Tongue (tissue), 2 donors: ENCODE data around the gene MTMR12. TPM values are rescaled to one million over a fixed set of nuclear protein-coding genes. Genes with fewer than 3 reads are reported as not detected.
A peak's percentile ranks its signal among the peaks of the same experiment; 100 is the strongest.

Source experiments
- DNase-seq: peaks from one replicate; pipeline ENCODE4 v3.0.0-alpha.2; 2015
- total RNA-seq: library from RNA; depleted of rRNA; stranded (reverse); fragments of >200 nt; gene quantifications from one replicate; pipeline ENCODE4 v1.2.3, GENCODE V29; 2014

The MTMR12 gene
- total RNA-seq, 1 donor from 2014 or later: 26.0 TPM

DNA sequence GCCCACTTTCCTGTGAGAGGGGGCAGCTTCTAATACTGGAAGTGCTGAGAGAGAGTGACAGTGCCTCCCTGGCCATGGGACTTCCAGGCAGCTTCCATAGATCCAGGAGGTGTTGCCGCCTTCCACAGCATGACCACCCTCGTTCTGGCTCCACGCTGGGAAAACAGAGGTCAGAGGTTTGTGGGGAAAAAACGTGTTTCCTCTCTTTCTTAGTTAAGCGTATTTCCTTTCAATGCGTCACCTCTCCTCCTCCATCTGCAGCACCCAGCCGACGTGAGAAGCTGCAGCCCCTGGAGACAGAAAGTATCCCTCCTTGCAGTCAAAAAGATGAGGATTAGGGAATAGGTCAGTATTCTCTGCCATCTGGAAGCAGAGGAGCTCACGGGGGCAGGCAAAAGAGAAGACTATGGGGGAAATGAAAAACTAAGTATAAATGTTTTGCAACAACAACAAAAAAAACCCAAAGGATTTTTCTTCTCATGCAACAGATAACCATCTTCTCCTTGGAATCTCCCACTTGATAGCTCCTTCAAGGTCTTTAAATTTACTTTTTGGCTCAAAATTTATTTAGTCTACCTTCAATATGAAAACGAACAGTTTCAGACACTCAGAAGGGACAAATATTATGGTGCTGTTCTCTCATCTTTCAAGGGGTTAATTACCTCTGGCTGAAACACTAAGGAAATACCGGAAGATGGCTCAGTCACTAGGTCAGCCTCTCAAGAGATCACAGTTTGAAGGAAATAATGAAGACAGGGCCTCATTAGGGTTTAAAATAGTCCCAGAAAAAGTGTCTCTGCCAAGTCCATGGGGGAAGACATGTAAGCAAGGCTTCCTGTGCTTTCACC is 38.0 kb downstream of the MTMR12 start:
- DNase-seq: peak; percentile 19

DNA sequence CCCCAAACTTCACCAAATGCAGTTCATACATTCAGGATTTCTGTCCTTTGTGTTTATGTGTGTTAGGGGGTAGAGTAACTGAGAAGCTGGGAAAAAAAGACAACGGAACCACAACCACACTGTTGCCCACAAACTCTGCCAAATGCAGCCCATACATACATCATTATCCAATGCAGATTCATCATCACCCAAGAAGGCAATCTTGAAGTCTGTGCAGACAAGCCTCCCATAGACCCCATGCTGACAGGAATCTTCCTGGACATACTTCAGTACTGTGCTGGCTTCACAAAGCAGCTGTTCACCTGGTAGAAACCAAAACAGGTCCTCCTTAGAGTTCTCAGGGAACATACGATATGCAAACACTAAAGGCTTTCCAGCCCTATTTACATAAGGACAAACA is 38.9 kb downstream of the MTMR12 start:
- no peak for DNase-seq

DNA sequence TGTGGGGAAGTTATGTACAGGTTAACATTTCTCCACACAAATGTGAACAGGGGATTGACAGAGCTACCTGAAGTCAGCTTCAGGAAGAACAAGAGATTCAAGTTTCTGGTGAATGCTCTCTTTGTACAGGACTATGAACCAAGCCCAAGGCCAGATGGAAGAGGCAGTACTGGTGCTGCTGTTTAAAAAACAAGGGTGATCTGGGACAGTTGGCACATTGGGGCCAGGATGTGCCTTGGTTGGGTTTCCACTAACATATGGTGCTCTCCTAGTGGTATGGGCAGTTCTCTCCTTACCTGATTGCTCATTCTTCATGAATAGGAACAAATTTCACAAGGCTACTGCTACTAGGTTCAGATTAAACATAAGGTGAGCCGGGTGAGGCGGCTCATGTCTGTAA is 40.0 kb downstream of the MTMR12 start:
- DNase-seq: no peak

DNA sequence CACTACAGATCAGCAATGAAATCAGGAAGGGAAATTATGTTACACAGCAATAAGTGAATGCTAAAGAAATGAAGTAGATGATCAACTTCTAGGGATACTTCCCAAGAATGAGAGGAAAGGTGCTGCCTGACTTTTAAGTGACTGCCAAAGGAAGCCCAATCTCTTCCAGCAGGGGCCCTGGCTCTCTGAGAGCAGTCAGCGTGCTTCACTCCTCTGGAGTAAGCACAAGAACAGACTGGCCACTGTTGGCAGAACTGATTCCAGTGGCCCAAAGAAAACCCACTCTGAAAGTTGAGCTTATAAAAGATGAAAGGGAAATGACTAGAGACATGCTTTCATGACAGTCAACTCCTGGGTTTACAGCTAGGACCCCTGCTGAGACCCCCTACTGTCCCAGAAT is 41.8 kb downstream of the MTMR12 start:
- no peak for DNase-seq

DNA sequence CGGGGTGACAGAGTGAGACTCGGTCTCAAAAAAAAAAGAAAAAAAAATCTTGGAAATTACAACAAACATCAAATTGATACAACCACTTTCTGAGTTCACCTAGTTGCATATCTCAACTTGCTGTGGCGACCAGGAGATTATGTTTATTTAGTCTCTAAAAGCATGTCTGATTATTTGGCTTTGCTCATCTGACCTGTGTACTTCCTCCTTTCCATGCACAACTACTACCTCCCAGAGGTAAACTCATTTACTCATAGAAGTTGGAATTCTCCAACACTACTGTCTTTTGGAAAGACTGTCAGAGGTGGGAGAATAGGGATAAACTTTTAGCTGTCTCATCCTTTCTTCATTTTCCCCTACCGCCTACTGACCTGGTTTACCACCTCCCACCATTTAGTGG is 42.6 kb downstream of the MTMR12 start:
- DNase-seq: no peak

DNA sequence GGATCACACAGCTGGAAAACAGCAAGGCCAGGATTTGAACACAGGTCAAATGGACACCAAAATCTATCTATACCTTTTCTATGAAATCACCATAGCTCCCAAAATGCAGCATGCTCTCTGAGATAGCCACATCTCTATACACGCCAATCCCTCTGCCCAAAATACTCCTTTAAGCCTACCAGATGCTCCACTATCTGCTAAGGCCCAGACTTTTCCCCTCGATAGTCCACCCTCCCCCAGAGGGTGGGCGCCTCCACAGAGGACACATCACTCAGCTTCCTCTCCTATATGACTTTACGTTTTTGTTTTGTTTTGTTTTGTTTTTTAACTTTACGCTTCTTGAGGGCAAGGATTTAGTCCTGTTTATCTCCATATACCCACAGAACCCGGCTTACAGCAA is 46.8 kb downstream of the MTMR12 start:
- no peak for DNase-seq

DNA sequence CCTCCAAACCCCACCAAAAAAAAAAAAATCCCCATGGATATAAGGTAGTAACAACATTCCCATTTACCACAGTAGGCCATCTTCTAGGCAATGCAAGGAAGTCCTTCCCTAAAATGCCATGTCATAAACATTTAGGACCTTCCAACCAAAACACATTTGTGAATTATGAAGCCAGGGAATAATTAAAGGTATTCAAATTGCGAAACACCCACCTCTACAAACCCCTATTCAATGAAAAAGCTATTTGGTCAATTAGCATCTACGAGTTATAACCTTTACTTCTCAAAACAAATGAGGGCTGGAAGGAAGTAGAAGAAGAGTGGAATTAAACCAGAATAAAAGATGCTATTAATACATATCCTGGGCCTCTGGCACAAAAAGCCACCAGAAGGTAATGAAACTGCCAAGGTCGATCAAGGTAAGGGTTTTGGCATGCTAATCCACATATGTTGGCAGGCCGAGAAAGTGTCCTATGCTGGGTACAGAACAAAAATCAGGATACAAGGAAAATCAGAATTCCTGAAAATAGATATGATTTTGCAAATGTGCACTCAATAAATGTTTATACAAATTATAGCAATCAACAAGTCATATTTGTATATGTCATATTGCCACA is 47.7 kb downstream of the MTMR12 start:
- DNase-seq: no peak

DNA sequence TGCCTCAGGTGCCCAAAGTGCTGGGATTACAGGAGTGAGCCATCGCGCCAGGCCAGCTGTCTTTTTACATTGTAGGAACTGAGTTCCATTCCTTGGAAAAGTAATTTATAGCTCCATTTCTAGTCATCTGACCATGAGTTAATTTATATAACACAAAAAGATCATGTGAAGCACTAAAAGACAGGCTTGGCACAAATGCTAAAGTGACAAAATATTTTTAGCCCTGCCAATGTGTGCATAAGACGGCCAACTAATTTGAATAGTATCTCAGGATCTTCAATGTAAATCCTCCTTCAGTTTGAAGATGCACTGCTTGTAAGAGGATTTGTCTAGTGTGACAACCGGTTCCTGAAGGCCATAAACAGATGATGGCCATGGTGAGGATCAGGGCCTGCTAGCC is 49.1 kb downstream of the MTMR12 start:
- no peak for DNase-seq

DNA sequence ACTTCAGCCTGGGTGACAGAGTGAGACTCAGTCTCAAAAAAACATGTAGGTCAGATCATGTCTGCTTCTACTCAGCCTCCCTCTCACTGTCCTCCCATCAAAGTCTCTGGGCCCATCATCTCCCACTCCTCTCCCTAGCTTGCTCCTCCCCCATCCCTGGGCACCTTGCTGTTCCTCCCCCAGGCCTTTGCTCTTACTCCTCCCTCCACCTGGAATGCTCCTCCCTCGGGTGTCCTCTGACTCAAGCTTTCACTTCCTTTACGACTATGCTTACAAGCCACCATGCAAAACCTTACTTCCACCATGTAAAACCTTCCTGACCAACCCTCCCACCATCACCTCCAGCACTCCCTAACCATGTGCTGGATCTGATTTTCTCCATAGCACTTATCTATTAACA is 51.5 kb downstream of the MTMR12 start:
- no peak for DNase-seq

DNA sequence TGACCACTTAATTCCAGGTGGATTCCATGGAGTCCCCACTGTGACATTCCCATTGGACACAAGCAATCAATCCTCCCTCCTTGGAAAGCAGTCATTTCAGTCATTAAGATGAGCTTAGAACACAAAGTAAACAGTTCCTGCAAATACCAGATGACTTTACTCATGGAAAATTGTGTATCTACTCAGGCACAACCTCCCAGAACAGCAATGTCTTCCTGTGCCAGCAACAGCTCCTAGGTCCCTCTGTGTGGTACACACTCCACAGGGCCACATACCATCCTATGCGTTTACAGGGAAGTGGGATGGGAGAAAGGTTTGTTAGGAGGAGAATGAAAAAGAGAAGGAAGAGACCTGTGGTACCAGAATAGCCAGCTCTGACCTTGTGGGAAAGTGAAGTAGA is 53.7 kb downstream of the MTMR12 start:
- no peak for DNase-seq

DNA sequence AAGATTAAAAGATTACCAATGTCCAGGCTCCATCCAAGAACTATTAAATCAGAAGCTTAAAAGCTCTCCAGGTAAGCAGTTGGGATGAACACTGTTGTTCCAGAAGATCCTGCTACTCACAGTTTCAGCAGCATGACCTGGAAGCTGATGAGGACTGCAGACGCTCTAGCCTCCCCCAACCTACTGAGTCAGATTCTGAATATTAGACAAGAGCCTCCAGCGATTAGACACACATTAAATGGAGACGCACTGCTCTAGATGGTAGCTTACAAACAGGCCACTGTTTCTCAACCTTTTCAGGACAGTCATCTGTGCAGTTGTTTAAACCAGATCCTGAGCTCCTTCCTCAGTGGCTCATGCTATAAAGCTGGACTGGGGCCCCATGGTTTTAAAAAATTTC is 54.3 kb downstream of the MTMR12 start:
- DNase-seq: no peak

DNA sequence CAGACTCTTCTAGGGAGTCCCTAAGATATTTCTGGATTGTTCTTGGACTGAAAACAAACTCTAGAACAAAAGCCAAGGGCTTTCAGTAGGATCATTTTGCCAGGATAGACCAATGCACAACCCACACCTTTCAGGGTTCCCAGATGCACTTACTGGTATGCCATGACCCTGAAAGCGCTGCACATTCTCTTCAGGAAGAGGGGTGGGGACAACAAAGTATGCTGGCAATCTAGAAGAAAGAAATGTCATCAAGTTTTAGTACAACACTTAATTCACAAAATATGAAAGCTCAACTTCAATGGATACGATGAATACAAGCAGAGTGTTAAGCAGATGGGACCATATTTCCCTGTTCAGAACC is 57.2 kb downstream of the MTMR12 start:
- no peak for DNase-seq

DNA sequence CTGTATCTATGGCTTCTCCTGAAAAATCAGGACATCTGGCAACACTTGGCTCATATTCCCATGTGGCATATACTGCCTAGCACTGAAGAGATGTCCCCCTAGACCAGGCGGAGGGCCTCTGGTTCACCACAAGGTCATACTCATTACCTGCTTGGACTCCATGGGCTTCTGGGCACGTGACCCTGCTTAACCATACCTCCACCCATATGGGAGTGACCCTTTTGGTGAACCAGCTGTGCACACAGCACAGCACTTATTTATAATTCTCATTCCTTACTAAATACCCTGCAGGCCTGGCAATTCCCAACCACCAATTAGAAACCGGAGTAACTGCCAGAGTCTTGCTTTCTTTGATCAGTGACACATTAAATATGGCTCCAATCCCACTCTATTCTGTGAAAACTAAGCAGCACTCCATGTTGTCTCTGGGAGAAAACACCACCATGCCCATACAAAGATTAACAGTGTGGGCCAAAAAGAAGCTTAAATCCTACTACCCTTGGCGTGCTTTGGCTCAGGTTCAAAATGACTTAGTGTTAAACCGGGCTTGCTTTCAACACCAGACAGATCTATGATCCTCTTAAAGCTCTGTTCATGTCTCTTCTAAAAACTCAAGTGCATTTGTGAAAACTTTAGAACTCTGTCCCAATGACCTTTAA is 57.7 kb downstream of the MTMR12 start:
- peak; percentile 86 for DNase-seq

DNA sequence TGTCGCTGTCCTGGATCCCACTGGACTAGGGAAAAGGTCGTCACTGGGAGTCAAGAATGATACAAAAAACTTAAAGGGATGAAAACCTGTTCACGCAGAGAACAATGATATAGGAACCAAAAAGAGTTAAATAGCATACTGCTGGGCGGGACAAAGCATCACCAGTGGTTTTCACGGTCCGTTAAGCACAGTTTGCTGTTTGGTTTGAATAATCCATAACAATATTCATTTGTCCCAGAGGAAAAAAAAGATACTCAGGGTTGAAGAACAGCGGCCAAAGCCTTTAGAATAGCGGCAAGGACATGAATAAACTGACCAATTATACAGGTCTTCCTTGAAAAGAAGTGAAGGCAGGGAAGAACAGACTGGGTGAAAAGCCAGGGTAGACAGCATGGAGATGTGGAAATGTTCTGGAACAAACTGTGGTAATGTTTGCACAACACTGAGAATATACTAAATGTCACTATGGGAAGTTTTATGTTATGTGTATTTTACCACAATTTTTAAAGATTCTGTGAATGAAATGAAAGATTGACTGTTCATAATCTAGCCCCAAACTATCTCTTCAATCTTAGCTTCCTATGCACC is 60.8 kb downstream of the MTMR12 start:
- no peak for DNase-seq

DNA sequence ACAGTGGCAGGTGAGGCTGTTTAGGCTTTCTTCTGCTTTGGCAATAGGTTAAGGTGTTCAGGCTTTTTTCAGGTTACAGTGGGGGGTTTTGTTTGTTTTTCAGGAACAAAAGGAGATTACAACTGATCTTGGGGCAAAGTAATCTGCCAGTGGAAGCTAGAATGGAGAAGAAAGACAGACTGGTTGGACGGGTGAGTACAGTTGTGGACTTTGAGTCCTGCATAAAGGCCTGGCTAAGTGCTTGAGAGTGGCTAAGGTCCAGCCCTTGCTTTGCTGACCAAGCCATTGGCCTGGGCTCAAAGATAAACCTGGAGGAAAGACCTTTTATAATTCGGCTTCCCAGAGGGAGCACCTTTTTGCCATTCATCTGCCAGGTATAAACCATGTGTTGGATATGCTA is 63.1 kb downstream of the MTMR12 start:
- no peak for DNase-seq

DNA sequence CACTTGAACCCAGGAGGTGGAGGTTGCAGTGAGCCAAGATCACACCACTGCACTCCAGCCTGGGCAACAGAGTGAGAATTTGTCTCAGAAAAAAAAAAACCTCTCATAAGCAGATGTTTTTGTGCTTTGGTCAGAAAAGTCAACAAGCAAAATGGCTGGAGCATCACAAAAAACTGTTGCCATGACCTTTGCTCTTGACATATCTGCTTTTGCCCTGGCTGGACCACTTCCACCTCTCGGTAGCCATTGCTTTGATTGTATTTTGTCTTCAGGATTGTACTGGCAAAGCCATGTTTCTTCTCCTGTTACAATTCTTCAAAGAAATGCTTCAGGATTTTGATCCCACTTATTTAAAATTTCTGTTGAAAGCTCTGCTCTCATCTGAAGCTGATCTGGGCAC is 67.0 kb downstream of the MTMR12 start:
- no peak for DNase-seq

DNA sequence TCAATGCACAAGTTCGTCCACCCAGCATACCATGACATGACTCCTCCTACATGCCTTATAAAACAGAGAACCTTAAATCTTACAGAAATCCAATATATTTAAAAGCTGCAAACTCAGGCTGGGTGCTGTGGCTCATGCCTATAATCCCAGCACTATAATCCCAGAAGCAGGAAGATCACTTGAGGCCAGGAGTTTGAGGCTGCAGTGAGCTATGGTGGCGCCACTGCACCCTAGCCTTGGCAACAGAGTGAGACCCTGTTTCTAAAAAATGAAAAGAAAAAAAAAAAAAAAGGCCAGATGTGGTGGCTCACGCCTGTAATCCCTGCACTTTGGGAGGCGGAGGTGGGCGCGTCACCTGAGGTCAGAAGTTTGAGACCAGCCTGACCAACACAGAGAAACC is 68.7 kb downstream of the MTMR12 start:
- no peak for DNase-seq

DNA sequence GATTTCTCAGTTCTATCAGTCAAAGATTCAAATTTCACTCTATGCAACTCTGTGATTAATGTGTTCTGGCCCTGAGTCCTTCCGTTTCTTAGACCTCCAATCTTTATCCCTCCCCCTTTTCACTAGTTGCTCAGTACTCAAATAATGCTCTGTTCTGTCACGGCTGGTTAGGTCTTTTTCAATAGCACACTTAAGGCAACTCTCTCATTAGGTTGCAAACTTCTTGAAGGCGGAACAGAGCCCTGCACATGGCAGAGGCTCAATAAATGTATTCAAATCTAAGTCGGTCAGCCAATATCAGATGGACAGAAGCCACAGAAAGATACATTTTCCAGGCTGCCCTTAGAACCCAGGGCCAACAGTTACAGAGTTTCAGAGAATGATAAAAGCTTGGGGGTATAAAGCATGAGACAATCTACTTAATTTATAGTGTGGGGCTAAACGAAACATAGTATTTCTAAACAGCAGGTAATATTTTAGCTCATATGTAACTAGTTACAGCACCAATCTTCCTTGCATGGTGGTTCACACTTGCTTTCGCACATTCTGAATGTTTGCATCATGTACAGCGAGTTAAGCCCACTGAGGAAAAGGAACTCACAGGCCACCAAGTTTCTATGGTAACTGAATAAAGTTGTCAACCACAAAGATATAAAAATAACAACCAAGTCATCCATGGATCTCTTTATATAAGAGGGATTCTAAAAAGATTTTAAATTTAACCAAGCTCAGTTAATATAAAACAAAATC is 71.5 kb downstream of the MTMR12 start:
- no peak for DNase-seq

DNA sequence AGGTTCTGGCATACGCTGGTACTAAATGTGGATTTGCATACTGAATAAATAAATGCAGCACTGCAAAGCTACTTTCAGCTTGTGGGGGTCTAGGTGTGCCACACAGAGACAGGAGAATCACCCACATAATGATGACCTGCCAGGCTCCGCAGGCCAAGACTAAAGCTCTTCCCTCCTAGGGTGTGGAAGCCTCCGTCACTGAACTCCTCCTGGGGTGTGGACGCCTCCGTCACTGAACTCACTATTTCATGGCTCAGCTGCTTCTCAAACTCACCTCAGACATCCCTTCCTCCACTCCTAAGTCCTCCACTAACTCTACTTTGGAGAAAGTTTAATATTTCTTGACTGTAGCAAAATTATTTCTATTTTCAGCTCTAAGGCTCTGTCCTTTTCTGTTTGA is 73.4 kb downstream of the MTMR12 start:
- DNase-seq: no peak

DNA sequence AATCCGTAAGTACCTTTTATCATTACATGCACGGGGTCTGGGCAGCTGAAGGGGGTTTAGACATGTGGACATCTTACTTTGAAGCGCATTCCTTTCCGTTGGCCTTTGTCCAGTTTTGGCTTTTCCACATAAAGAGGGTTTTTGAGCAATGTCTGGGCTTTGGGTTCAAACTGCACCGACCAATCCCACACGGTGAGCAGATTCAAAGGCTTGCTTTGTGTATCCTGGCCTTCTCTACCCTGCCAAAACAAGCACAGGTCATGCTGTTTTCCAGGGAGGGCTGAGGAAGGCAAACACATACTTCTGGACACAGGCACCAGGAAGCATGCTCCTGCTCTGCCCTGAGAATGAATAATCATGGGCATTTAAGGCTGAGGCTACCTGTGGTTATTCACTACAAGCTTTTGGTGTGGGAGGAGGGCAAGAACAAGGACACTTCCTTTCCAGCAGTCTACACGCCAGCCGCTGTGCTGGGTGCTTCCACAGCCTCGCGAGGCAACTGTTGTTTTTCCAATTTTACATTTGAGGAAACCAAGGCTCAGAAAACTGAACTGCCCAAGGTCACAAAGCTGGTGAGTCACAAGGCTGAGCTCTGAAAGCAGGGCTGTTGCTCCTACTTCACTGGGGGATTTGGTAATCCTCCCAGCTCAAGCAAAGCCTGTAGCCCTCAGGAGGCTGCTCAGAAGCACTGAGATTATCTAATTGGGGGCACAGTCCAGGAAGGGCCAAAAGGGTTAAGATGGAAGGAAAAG is 78.9 kb downstream of the MTMR12 start:
- peak; percentile 70 for DNase-seq

DNA sequence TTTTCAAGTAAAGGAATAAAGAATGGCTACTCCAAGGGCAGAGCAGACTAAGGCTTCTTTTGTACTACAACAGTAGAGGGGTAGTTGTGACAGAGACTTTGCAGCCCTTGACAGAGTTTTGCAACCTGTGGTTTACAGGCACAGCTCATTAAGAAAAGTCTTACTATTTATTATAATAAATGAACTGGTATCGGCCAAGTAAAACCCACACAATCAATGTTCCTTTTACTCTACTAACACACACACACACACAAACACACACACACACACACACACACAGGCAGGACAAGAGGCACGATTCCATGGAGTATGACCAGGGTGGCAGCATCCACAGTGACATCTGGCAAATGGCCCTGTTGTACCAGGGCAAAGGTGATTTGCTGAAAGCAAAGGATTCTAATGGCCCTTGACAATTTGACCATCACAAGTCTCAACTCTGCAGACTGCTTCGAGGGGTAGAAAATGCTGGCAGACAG is 79.5 kb downstream of the MTMR12 start:
- DNase-seq: no peak
